ENCODE data around the gene TMEM163.

Gene TMEM163

GRCh38 chr2:134462791-134463698, 255.8 kb downstream of the TMEM163 start:
- Histone ChIP-seq H3K14ac (ENCODE audit: low read length in 2 of 2) (no peak overlapping the region), H2AK5ac (ENCODE audit: low read length, severe bottlenecking) (no peak overlapping the region), H4K91ac (ENCODE audit: low read length) (no peak overlapping the region), H4K8ac (ENCODE audit: low read length) (no peak overlapping the region), H3K36me3 (ENCODE audit: control insufficient read depth in 1 of 2, insufficient read depth in 2 of 2, low read depth in 1 of 2, low read length in 2 of 2) (peaks cover 0 to 23% of the 10 kb centered on the region in 2 experiments), H3K4me2 (ENCODE audit: low read length, poor library complexity, severe bottlenecking) (no peak overlapping the region), H3K9me3 (ENCODE audit: control insufficient read depth, low read length) (no peaks in the 10 kb centered on the region), H3K27ac (ENCODE audit: low read length, poor library complexity, severe bottlenecking) (no peak overlapping the region), H3K27me3 (ENCODE audit: control insufficient read depth in 1 of 2, insufficient read depth in 1 of 2, low read length in 2 of 2) (peaks cover 0 to 22% of the 10 kb centered on the region in 2 experiments), H3K4me3 (ENCODE audit: insufficient read depth in 1 of 2, low read depth in 1 of 2, low read length in 2 of 2) (no peak overlapping the region), H2AFZ (ENCODE audit: low read depth, low read length) (no peak overlapping the region), H2BK12ac (ENCODE audit: low read length in 2 of 2) (no peak overlapping the region), H3K9ac (ENCODE audit: low read length) (no peak overlapping the region), H2BK5ac (ENCODE audit: low read depth, low read length, poor library complexity, severe bottlenecking) (no peak overlapping the region), H3K23ac (ENCODE audit: low read length in 2 of 2) (no peak overlapping the region), H3K79me1 (replicated peaks; ENCODE audit: low read length, poor library complexity, severe bottlenecking) (peaks cover 12% of the 10 kb centered on the region), H3K4me1 (ENCODE audit: control insufficient read depth, insufficient read depth, low read depth, low read length) (peaks cover 16% of the 10 kb centered on the region), H2BK15ac (ENCODE audit: low read depth, poor library complexity, severe bottlenecking) (no peak overlapping the region), H3K4ac (ENCODE audit: low read depth in 1 of 2, low read length in 2 of 2) (no peak overlapping the region), H2BK120ac (ENCODE audit: low read depth, low read length) (no peak overlapping the region), H3K18ac (ENCODE audit: low read depth in 1 of 2, low read length in 2 of 2) (no peak overlapping the region)
- DNase-seq: no peak
- 95% methylated on average over 11 of the region's 11 CpGs for WGBS

- Histone ChIP-seq H3K27ac (ENCODE audit: low read length, poor library complexity, severe bottlenecking) (no peak overlapping the region), H2BK5ac (ENCODE audit: low read depth, low read length, poor library complexity, severe bottlenecking) (no peak overlapping the region), H4K8ac (ENCODE audit: low read length) (no peak overlapping the region), H3K36me3 (ENCODE audit: control insufficient read depth in 1 of 2, insufficient read depth in 2 of 2, low read depth in 1 of 2, low read length in 2 of 2) (peaks cover 0 to 30% of the 10 kb centered on the region in 2 experiments), H3K23ac (ENCODE audit: low read length in 2 of 2) (no peak overlapping the region), H3K4me2 (ENCODE audit: low read length, poor library complexity, severe bottlenecking) (no peak overlapping the region), H3K18ac (ENCODE audit: low read depth in 1 of 2, low read length in 2 of 2) (no peak overlapping the region), H2BK15ac (ENCODE audit: low read depth, poor library complexity, severe bottlenecking) (no peak overlapping the region), H2AFZ (ENCODE audit: low read depth, low read length) (no peak overlapping the region), H3K9me3 (ENCODE audit: control insufficient read depth, low read length) (no peaks in the 10 kb centered on the region), H3K4me3 (ENCODE audit: insufficient read depth in 1 of 2, low read depth in 1 of 2, low read length in 2 of 2) (no peak overlapping the region), H3K79me1 (replicated peaks; ENCODE audit: low read length, poor library complexity, severe bottlenecking) (peaks cover 14% of the 10 kb centered on the region), H2BK12ac (ENCODE audit: low read length in 2 of 2) (no peak overlapping the region), H2AK5ac (ENCODE audit: low read length, severe bottlenecking) (no peak overlapping the region), H4K91ac (ENCODE audit: low read length) (no peak overlapping the region), H3K14ac (ENCODE audit: low read length in 2 of 2) (no peak overlapping the region), H3K9ac (ENCODE audit: low read length) (no peak overlapping the region), H3K4me1 (ENCODE audit: control insufficient read depth, insufficient read depth, low read depth, low read length) (peaks cover 16% of the 10 kb centered on the region), H2BK120ac (ENCODE audit: low read depth, low read length) (no peak overlapping the region), H3K4ac (ENCODE audit: low read depth in 1 of 2, low read length in 2 of 2) (no peak overlapping the region), H3K27me3 (ENCODE audit: control insufficient read depth in 1 of 2, insufficient read depth in 1 of 2, low read length in 2 of 2) (peaks cover 0 to 18% of the 10 kb centered on the region in 2 experiments)
- DNase-seq: no peak
- 96% methylated on average over 5 of the region's 6 CpGs for whole genome bisulfite sequencing
Observed at GRCh38 chr2:134462275-134462674, 256.5 kb downstream of the TMEM163 start.

- Histone ChIP-seq H3K9ac (ENCODE audit: low read length) (no peak overlapping the region), H2BK15ac (ENCODE audit: low read depth, poor library complexity, severe bottlenecking) (no peak overlapping the region), H2BK120ac (ENCODE audit: low read depth, low read length) (no peak overlapping the region), H3K27ac (ENCODE audit: low read length, poor library complexity, severe bottlenecking) (no peak overlapping the region), H3K4me2 (ENCODE audit: low read length, poor library complexity, severe bottlenecking) (no peak overlapping the region), H4K91ac (ENCODE audit: low read length) (no peak overlapping the region), H3K14ac (ENCODE audit: low read length in 2 of 2) (no peak overlapping the region), H4K8ac (ENCODE audit: low read length) (no peak overlapping the region), H3K4ac (ENCODE audit: low read depth in 1 of 2, low read length in 2 of 2) (no peak overlapping the region), H3K23ac (ENCODE audit: low read length in 2 of 2) (no peak overlapping the region), H2BK5ac (ENCODE audit: low read depth, low read length, poor library complexity, severe bottlenecking) (no peak overlapping the region), H3K4me1 (ENCODE audit: control insufficient read depth, insufficient read depth, low read depth, low read length) (peaks cover 16% of the 10 kb centered on the region), H3K9me3 (ENCODE audit: control insufficient read depth, low read length) (no peaks in the 10 kb centered on the region), H3K27me3 (ENCODE audit: control insufficient read depth in 1 of 2, insufficient read depth in 1 of 2, low read length in 2 of 2) (peaks cover 0 to 17% of the 10 kb centered on the region in 2 experiments), H2AFZ (ENCODE audit: low read depth, low read length) (no peak overlapping the region), H2AK5ac (ENCODE audit: low read length, severe bottlenecking) (no peak overlapping the region), H2BK12ac (ENCODE audit: low read length in 2 of 2) (no peak overlapping the region), H3K36me3 (ENCODE audit: control insufficient read depth in 1 of 2, insufficient read depth in 2 of 2, low read depth in 1 of 2, low read length in 2 of 2) (peaks cover 0 to 31% of the 10 kb centered on the region in 2 experiments), H3K79me1 (replicated peaks; ENCODE audit: low read length, poor library complexity, severe bottlenecking) (peaks cover 14% of the 10 kb centered on the region), H3K4me3 (ENCODE audit: insufficient read depth in 1 of 2, low read depth in 1 of 2, low read length in 2 of 2) (no peak overlapping the region), H3K18ac (ENCODE audit: low read depth in 1 of 2, low read length in 2 of 2) (no peak overlapping the region)
- peak; percentile 70 for DNase-seq
- 87% methylated on average over 6 of the region's 6 CpGs for WGBS
Observed at GRCh38 chr2:134461511-134461910, 257.3 kb downstream of the TMEM163 start.

- peaks cover 0 to 17% of the 10 kb centered on the region in 2 experiments for H3K27me3 ChIP-seq (ENCODE audit: control insufficient read depth in 1 of 2, insufficient read depth in 1 of 2, low read length in 2 of 2)
- no peak overlapping the region for H3K14ac ChIP-seq (ENCODE audit: low read length in 2 of 2)
- no peak overlapping the region for H3K23ac ChIP-seq (ENCODE audit: low read length in 2 of 2)
- H2BK5ac ChIP-seq (ENCODE audit: low read depth, low read length, poor library complexity, severe bottlenecking): no peak overlapping the region
- no peak overlapping the region for H2BK12ac ChIP-seq (ENCODE audit: low read length in 2 of 2)
- no peak overlapping the region for H3K4me3 ChIP-seq (ENCODE audit: insufficient read depth in 1 of 2, low read depth in 1 of 2, low read length in 2 of 2)
- peaks cover 0 to 38% of the 10 kb centered on the region in 2 experiments for H3K36me3 ChIP-seq (ENCODE audit: control insufficient read depth in 1 of 2, insufficient read depth in 2 of 2, low read depth in 1 of 2, low read length in 2 of 2)
- H2BK120ac ChIP-seq (ENCODE audit: low read depth, low read length): no peak overlapping the region
- no peak overlapping the region for H3K18ac ChIP-seq (ENCODE audit: low read depth in 1 of 2, low read length in 2 of 2)
- no peak overlapping the region for H4K91ac ChIP-seq (ENCODE audit: low read length)
- no peak overlapping the region for H3K4me2 ChIP-seq (ENCODE audit: low read length, poor library complexity, severe bottlenecking)
- no peaks in the 10 kb centered on the region for H3K9me3 ChIP-seq (ENCODE audit: control insufficient read depth, low read length)
- peak; percentile 63 for DNase-seq
- H3K27ac ChIP-seq (ENCODE audit: low read length, poor library complexity, severe bottlenecking): no peak overlapping the region
- H4K8ac ChIP-seq (ENCODE audit: low read length): no peak overlapping the region
- no peak overlapping the region for H3K4ac ChIP-seq (ENCODE audit: low read depth in 1 of 2, low read length in 2 of 2)
- H2AFZ ChIP-seq (ENCODE audit: low read depth, low read length): no peak overlapping the region
- H2BK15ac ChIP-seq (ENCODE audit: low read depth, poor library complexity, severe bottlenecking): no peak overlapping the region
- no peak overlapping the region for H2AK5ac ChIP-seq (ENCODE audit: low read length, severe bottlenecking)
- WGBS: 41% methylated on average over 8 of the region's 8 CpGs
- peaks cover 15% of the 10 kb centered on the region for H3K79me1 ChIP-seq (replicated peaks; ENCODE audit: low read length, poor library complexity, severe bottlenecking)
- peaks cover 14% of the 10 kb centered on the region for H3K4me1 ChIP-seq (ENCODE audit: control insufficient read depth, insufficient read depth, low read depth, low read length)
- H3K9ac ChIP-seq (ENCODE audit: low read length): no peak overlapping the region
Observed at GRCh38 chr2:134460583-134460998, 258.2 kb downstream of the TMEM163 start.

Data from mesenchymal stem cell (in vitro differentiated cells and primary cell).